SJCRH30 (cell line): ENCODE data around the gene ANP32B. TPM values are rescaled to one million over a fixed set of nuclear protein-coding genes. Genes with fewer than 3 reads are reported as not detected.
"Not testable (repeated sequence)": the region's sequence is repeated elsewhere in the genome, so short reads cannot be mapped to it uniquely, and the experiment has no call there.

Experiments used
- DNase-seq, 2 experiments: peaks; one replicate each; pipeline ENCODE4 v3.0.0-alpha.2; 2015 to 2020
- H3K27ac ChIP-seq: fragments of 250-450 bp; sonication (Bioruptor Pico); 2 replicates; pipeline ENCODE4 v1.5.1; 2020; ENCODE audit warnings: mild to moderate bottlenecking, moderate library complexity
- H3K27me3 ChIP-seq: fragments of 250-450 bp; sonication (Bioruptor Pico); 2 replicates; pipeline ENCODE4 v1.5.1; 2020; ENCODE audit warnings: mild to moderate bottlenecking, moderate library complexity
- H3K36me3 ChIP-seq: fragments of 250-450 bp; sonication (Bioruptor Pico); 2 replicates; pipeline ENCODE4 v1.5.1; 2020; ENCODE audit warnings: mild to moderate bottlenecking, moderate library complexity
- H3K4me1 ChIP-seq: fragments of 250-450 bp; sonication (Bioruptor Pico); 2 replicates; pipeline ENCODE4 v1.5.1; 2020; ENCODE audit warnings: mild to moderate bottlenecking, moderate library complexity
- H3K4me3 ChIP-seq: fragments of 250-450 bp; sonication (Bioruptor Pico); 2 replicates; pipeline ENCODE4 v1.5.1; 2020; ENCODE audit warnings: mild to moderate bottlenecking, moderate library complexity
- H3K9me3 ChIP-seq: fragments of 250-450 bp; sonication (Bioruptor Pico); replicated peaks from 2 replicates; pipeline ENCODE4 v1.5.1; 2020; ENCODE audit warnings: mild to moderate bottlenecking, moderate library complexity
- total RNA-seq: library from RNA; depleted of rRNA; stranded (reverse); fragments of >200 nt; shearing (Covaris generic); gene quantifications from 2 replicates; pipeline ENCODE4 v1.2.3, GENCODE V29; 2014

Gene ANP32B
- total RNA-seq, 1 experiment from 2014 or later: 45.7 TPM

- no peaks in the 10 kb centered on the region for H3K4me1 ChIP-seq
- peaks cover 42% of the 10 kb centered on the region for H3K36me3 ChIP-seq
- H3K27ac ChIP-seq: no peak overlapping the region
- no peak overlapping the region for H3K4me3 ChIP-seq
- H3K9me3 ChIP-seq: no peaks in the 10 kb centered on the region
- no peaks in the 10 kb centered on the region for H3K27me3 ChIP-seq
- DNase-seq: no peak
These were observed 9.9 kb downstream of the ANP32B start for GRCh38 chr9:97993000-97993399.

DNA sequence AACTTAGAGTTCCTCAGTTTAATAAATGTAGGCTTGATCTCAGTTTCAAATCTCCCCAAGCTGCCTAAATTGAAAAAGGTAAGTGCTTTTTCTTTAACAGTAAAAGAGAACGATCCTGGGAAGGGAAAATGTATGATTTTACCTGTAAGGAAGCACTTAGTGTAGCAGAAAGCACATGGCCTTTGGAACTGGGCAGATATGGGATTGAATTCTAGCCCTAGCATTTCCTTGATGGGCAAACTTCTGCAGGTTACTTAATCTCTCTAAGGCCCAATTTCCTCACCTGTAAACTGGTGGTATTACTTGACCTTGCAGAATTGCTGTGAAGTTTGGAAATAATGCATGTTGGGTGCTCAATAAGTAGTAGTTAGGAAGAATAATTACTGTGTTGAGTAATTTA, 11.6 kb downstream of the ANP32B start:
- no peak for DNase-seq
- Histone ChIP-seq H3K36me3 (peaks cover 55% of the 10 kb centered on the region), H3K27me3 (no peaks in the 10 kb centered on the region), H3K9me3 (no peaks in the 10 kb centered on the region), H3K27ac (no peak overlapping the region), H3K4me1 (no peaks in the 10 kb centered on the region), H3K4me3 (no peak overlapping the region)

- not testable (repeated sequence) for H3K27me3 ChIP-seq, DNase-seq, H3K9me3 ChIP-seq, H3K4me1 ChIP-seq, H3K27ac ChIP-seq, H3K4me3 ChIP-seq
- peaks cover 67% of the 10 kb centered on the region for H3K36me3 ChIP-seq
These were observed 13.5 kb downstream of the ANP32B start for GRCh38 chr9:97996676-97997075.

DNA sequence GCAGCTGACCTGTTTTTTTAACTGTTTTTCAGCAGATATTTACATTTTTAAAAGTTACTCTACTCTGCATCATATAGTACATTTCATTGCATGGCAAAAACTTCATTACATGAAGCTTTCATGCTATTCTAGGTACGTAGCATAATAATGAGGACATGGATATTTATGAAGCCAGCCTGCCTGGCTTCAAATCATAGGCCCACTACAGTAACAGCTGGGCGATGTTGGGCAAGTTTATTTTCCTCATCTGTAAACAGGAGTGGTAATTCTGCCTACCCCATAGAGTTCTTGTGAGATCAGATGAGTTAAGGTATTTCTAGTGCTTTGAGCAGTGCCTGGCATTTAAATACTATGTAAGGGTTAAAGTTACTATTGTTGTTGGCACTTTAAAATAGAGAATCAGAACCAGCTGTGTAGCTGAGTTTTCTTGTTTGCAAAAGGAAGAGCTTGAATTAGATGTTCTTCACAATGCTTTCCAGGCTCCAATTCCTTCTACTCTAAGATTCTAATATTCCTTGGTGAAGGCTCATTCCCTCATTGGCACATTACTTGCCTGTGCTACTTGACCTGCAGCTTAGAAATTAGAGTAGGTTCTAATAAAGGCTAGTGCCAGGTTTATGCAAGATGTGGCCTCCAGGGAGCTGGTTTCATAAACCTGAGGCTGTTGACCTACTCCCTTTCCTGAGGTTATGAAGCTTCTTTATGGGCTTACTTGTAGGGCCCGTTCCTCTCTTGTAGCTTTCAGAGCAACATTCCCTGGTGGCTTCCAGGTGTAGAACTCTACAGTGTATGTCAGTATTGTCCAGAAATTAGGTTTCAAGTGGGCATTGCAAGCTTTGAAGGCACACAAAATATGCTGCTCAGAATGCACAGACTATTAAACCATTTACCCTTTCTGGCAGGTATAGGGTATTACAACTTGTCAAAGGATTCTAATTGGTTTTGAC, 14.5 kb downstream of the ANP32B start:
- peaks cover 70% of the 10 kb centered on the region for H3K36me3 ChIP-seq
- H3K4me1 ChIP-seq: no peaks in the 10 kb centered on the region
- H3K27ac ChIP-seq: no peak overlapping the region
- H3K27me3 ChIP-seq: no peaks in the 10 kb centered on the region
- DNase-seq: no peak
- no peak overlapping the region for H3K4me3 ChIP-seq
- no peaks in the 10 kb centered on the region for H3K9me3 ChIP-seq

- Histone ChIP-seq H3K9me3 (no peaks in the 10 kb centered on the region), H3K4me3 (no peak overlapping the region), H3K27me3 (no peaks in the 10 kb centered on the region), H3K4me1 (no peaks in the 10 kb centered on the region), H3K36me3 (peaks cover 78% of the 10 kb centered on the region), H3K27ac (no peak overlapping the region)
- no peak for DNase-seq
These were observed 19.7 kb downstream of the ANP32B start for GRCh38 chr9:98002808-98003207.

GRCh38 chr9:98006127-98006796, 23.1 kb downstream of the ANP32B start:
- Histone ChIP-seq H3K27ac (no peak overlapping the region), H3K9me3 (no peaks in the 10 kb centered on the region), H3K36me3 (peaks cover 87% of the 10 kb centered on the region), H3K4me3 (no peak overlapping the region), H3K27me3 (no peaks in the 10 kb centered on the region), H3K4me1 (no peaks in the 10 kb centered on the region; the same call in 1 of the 2 replicates)
- DNase-seq: no peak

DNA sequence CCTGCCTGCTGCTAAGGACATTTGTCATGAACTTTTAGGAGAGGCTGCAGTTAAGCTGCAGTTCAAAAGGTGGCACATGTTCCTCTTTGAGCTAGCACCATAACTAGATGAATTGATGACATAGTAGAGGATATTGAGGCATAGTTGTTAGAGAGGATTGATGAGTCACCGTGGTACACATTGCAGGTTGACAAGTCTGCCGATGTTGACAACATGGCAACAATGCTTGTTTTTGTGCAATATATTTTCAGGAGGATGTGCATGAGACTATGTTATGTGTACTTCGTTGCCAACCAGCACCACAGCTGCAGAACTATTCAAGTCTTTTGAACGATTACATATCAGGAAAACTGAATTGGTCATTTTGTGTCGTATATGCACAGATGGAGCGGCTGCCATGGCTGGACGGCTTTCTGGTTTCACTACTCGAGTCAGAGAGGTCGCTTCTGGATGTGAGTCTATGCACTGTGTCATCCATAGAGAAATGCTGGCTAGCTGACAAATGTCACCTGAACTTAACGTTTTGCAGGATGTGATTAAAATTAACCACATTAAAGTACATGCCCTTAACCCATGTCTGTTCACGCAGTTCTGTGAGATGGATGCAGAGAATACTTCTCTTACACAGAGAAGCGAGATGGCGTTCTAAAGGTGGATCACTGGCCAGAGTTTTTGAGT, 24.2 kb downstream of the ANP32B start:
- DNase-seq: no peak

GRCh38 chr9:98008764-98009163, 25.6 kb downstream of the ANP32B start:
- no peaks in the 10 kb centered on the region for H3K27me3 ChIP-seq
- DNase-seq: no peak
- no peak overlapping the region for H3K4me3 ChIP-seq
- H3K4me1 ChIP-seq: no peaks in the 10 kb centered on the region; the same call in 1 of the 2 replicates
- H3K36me3 ChIP-seq: peaks cover 96% of the 10 kb centered on the region
- H3K27ac ChIP-seq: no peak overlapping the region
- no peaks in the 10 kb centered on the region for H3K9me3 ChIP-seq

More for the DNA sequence above, 24.2 kb downstream of the ANP32B start:
- Histone ChIP-seq H3K27ac (no peak overlapping the region), H3K27me3 (no peaks in the 10 kb centered on the region), H3K9me3 (no peaks in the 10 kb centered on the region), H3K4me3 (no peak overlapping the region), H3K36me3 (peaks cover 89% of the 10 kb centered on the region), H3K4me1 (no peaks in the 10 kb centered on the region; the same call in 1 of the 2 replicates)

DNA sequence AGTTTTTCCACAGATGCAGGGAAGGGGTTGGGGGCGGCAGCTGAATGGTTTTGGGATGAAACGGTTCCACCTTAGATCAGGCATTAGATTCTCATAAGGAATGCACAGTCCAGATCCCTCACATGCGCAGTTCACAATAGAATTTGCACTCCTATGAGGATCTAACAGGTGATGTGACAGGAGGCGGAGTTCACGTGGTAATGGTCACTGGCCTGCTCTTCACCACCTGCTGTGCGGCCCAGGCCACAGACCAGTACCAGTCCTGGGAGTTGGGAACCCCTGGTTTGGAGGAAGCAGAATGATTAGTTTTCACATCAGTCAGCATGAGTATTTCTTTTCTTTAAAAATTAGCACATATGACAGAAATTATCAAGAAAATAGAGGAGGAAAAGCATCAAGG, 26.3 kb downstream of the ANP32B start:
- Histone ChIP-seq H3K4me1 (no peaks in the 10 kb centered on the region; the same call in 1 of the 2 replicates), H3K27ac (no peak overlapping the region), H3K27me3 (no peaks in the 10 kb centered on the region), H3K9me3 (no peaks in the 10 kb centered on the region), H3K36me3 (peaks cover 95% of the 10 kb centered on the region), H3K4me3 (no peak overlapping the region)
- DNase-seq: no peak

DNA sequence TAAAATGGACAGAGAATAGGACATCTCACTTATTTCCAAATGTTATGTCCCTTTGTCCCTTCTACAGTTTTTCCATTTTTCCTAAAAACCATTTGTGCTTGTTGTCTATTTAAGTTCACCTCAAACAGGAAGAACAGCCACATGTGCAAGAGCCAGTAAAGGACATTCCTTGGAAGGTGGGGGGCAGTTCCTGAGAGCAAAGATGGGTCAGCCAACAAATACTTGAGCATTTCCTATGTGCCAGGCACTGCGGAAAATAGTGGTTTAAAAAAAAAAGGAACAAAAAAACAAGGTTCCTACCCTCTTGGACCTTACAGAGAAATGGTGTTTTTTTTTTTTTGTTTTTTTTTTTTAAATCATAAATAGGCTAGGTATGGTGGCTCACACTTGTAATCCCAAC, 26.8 kb downstream of the ANP32B start:
- Histone ChIP-seq H3K27me3 (no peaks in the 10 kb centered on the region), H3K4me1 (no peaks in the 10 kb centered on the region; the same call in 1 of the 2 replicates), H3K36me3 (peaks cover 95% of the 10 kb centered on the region), H3K27ac (no peak overlapping the region), H3K4me3 (no peak overlapping the region), H3K9me3 (no peaks in the 10 kb centered on the region)
- DNase-seq: no peak

DNA sequence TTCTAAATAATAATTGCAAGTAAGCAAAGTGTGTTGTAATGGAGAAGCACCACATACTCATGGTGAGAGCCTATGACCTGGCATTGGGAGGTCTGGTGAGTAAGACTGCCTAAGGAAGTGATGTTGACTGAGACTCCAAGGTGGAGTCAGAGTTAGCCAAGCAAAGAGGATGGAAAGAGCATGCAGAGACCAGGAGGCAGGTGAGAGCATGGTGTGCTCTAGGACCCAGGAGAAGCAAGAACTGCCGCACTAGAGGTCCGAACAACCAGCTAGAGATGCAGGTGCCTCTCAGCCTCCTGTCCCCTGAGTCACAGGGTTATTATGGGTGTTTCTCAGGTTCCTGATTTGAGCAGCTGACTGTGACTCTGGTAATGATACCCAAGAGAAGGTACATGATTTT, 27.3 kb downstream of the ANP32B start:
- DNase-seq: no peak
- no peaks in the 10 kb centered on the region; the same call in 1 of the 2 replicates for H3K4me1 ChIP-seq
- no peak overlapping the region for H3K27ac ChIP-seq
- no peaks in the 10 kb centered on the region for H3K27me3 ChIP-seq
- peaks cover 93% of the 10 kb centered on the region for H3K36me3 ChIP-seq
- H3K9me3 ChIP-seq: no peaks in the 10 kb centered on the region
- no peak overlapping the region for H3K4me3 ChIP-seq

DNA sequence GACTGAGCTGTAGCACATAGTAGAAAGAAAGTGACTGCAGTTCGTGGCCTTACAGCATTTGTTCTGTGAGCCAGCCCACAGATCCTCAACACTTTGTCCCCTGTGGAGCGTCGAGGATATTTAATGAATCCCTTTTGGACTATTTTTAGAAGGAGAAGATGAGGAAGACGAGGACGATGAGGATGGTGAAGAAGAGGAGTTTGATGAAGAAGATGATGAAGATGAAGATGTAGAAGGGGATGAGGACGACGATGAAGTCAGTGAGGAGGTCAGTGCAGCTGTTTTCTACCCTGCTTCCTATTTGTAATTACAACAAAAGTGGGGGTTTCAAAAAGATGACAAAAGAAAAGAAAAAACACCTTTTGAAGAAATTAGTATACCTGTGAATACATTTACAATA, 28.0 kb downstream of the ANP32B start:
- no peak for DNase-seq
- H3K4me1 ChIP-seq: no peaks in the 10 kb centered on the region; the same call in 1 of the 2 replicates
- H3K27ac ChIP-seq: no peak overlapping the region
- H3K4me3 ChIP-seq: no peak overlapping the region
- no peaks in the 10 kb centered on the region for H3K27me3 ChIP-seq
- no peaks in the 10 kb centered on the region for H3K9me3 ChIP-seq
- H3K36me3 ChIP-seq: peaks cover 93% of the 10 kb centered on the region

GRCh38 chr9:98016137-98016680, 33.1 kb downstream of the ANP32B start:
- H3K27me3 ChIP-seq: no peaks in the 10 kb centered on the region
- no peak overlapping the region for H3K27ac ChIP-seq
- H3K36me3 ChIP-seq: peaks cover 73% of the 10 kb centered on the region
- no peaks in the 10 kb centered on the region for H3K4me1 ChIP-seq
- no peak for DNase-seq
- H3K4me3 ChIP-seq: no peak overlapping the region
- H3K9me3 ChIP-seq: no peaks in the 10 kb centered on the region; the same call in 1 of the 2 replicates

GRCh38 chr9:98017306-98017705, 34.2 kb downstream of the ANP32B start:
- H3K27me3 ChIP-seq: no peaks in the 10 kb centered on the region
- no peak overlapping the region for H3K27ac ChIP-seq
- DNase-seq: no peak
- no peaks in the 10 kb centered on the region; the same call in 1 of the 2 replicates for H3K9me3 ChIP-seq
- H3K4me1 ChIP-seq: no peaks in the 10 kb centered on the region
- peaks cover 62% of the 10 kb centered on the region for H3K36me3 ChIP-seq
- no peak overlapping the region for H3K4me3 ChIP-seq
